Tibial nerve (tissue), 4 donors: ENCODE results near the gene BMAL1. TPM values are rescaled to one million over a fixed set of nuclear protein-coding genes. Genes with fewer than 3 reads are reported as not detected.

ENCODE experiments used
- DNase-seq, 2 donors: peaks; one replicate each; pipeline ENCODE4 v3.0.0-alpha.2; 2019; ENCODE audit warnings: low spot score in 2 of 2
- H3K27ac ChIP-seq, 4 donors: fragments of 200-600 bp; sonication (generic) in 3 of 4; one replicate each; pipeline ENCODE4 v1.5.1; 2017 to 2019; ENCODE audit warnings: mild to moderate bottlenecking in 1 of 4
- H3K27me3 ChIP-seq, 2 donors: fragments of 200-600 bp; sonication (generic) in 1 of 2; one replicate each; pipeline versions ENCODE4 v1.5.1 to v1.6.0; 2017 to 2019
- H3K36me3 ChIP-seq, 3 donors: fragments of 200-600 bp; sonication (generic); one replicate each; pipeline ENCODE4 v1.5.1; 2018 to 2019
- H3K4me1 ChIP-seq, 4 donors: fragments of 200-600 bp; sonication (generic) in 3 of 4; one replicate each; pipeline ENCODE4 v1.5.1; 2017 to 2019
- H3K4me3 ChIP-seq, 4 donors: fragments of 200-600 bp; sonication (generic) in 3 of 4; one replicate each; pipeline ENCODE4 v1.5.1; 2017 to 2019; ENCODE audit warnings: mild to moderate bottlenecking in 1 of 4, moderate library complexity in 1 of 4
- H3K9me3 ChIP-seq, 4 donors: fragments of 200-600 bp; sonication (generic) in 3 of 4; one replicate each; pipeline ENCODE4 v1.5.1; 2017 to 2019
- EP300 ChIP-seq, 2 donors: sonication (generic); formaldehyde crosslinking; IDR thresholded peaks; one replicate each; pipeline ENCODE4 v1.6.1; 2017; ENCODE audit warnings: antibody characterized with exemption in 2 of 2, mild to moderate bottlenecking in 1 of 2
- POLR2A ChIP-seq, 2 donors: fragments of 450-650 bp; IDR thresholded peaks; one replicate each; pipeline ENCODE4 v1.6.1; 2017; ENCODE audit warnings: antibody characterized with exemption in 2 of 2, mild to moderate bottlenecking in 2 of 2, moderate library complexity in 2 of 2
- WGBS, 2 donors: methylation state at CpG; one replicate each; pipeline ENCODE4 v1.1.5; 2018; 5-methylcytosine and 5-hydroxymethylcytosine counted together
- total RNA-seq, 4 donors: library from RNA; depleted of rRNA; stranded (reverse); fragments of >200 nt; gene quantifications; one replicate each; pipeline ENCODE4 v1.1.0, GENCODE V29; 2016
- TF ChIP-seq, protein P1 (sequence below), 5 experiments: fragments of 200-600 bp in 3 of 5; fragments of 450-650 bp in 2 of 5; sonication (generic) in 3 of 5; IDR thresholded peaks; one replicate each; pipeline ENCODE4 v1.5.1; 2016 to 2019; ENCODE audit warnings: antibody characterized with exemption in 5 of 5, mild to moderate bottlenecking in 3 of 5, moderate library complexity in 2 of 5

The BMAL1 gene
- total RNA-seq, 4 donors from 2014 or later: 34.5 to 61.2 (median 58.0) TPM

DNA sequence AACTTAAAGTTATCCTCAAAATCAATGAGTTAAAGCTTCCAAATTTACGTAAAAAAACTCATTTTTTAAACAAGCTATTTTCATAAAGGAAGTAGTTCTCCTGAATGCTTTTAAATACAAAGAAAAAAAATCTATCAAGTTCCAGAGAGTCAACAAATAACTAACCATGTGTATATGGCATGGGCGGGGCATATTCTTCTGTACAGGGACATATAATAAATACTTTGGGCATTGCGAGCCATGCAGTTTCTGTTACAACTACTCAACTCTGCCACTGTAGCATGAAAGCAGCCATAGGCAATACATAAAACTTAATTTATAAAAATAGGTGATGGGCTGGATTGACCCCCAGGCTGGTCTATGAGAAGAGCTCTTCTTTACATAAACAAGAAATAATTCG, 127.6 kb downstream of the BMAL1 start:
- Histone ChIP-seq H3K4me1 (no peaks in the 10 kb centered on the region), H3K36me3 (peaks cover 0 to 66% (median 0%) of the 10 kb centered on the region in 3 donors), H3K4me3 (no peak overlapping the region), H3K27me3 (no peaks in the 10 kb centered on the region), H3K27ac (no peak overlapping the region), H3K9me3 (no peaks in the 10 kb centered on the region)
- TF ChIP-seq EP300 (IDR thresholded peaks at IDR 0.05) (no peak), POLR2A (IDR thresholded peaks at IDR 0.05) (no peak)
- TF ChIP-seq, protein P1, sequence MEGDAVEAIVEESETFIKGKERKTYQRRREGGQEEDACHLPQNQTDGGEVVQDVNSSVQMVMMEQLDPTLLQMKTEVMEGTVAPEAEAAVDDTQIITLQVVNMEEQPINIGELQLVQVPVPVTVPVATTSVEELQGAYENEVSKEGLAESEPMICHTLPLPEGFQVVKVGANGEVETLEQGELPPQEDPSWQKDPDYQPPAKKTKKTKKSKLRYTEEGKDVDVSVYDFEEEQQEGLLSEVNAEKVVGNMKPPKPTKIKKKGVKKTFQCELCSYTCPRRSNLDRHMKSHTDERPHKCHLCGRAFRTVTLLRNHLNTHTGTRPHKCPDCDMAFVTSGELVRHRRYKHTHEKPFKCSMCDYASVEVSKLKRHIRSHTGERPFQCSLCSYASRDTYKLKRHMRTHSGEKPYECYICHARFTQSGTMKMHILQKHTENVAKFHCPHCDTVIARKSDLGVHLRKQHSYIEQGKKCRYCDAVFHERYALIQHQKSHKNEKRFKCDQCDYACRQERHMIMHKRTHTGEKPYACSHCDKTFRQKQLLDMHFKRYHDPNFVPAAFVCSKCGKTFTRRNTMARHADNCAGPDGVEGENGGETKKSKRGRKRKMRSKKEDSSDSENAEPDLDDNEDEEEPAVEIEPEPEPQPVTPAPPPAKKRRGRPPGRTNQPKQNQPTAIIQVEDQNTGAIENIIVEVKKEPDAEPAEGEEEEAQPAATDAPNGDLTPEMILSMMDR (IDR thresholded peaks at IDR 0.05): no peak
- 94 to 98% methylated on average over 4 of the region's 4 CpGs for WGBS, 2 donors
- no peak for DNase-seq

DNA sequence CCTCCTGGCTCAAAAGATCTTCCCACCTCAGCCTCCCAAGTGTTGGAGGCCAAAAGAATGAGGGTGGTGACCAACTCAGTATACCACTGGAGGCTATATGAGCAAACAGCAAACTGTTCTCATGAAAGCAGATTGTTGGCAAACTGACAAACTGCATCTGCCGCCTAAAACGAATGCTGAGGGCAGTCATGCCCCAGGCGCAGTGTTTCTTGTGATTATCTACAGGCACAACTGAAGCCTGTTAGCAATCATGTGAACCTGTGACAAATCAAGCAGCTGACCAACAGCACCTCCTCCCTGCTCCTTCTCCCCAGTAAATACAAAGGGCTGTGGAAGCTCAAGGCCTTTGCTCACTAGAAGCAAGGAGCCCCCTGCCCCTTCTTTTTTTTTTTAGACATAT, 137.6 kb downstream of the BMAL1 start:
- H3K4me1 ChIP-seq: no peaks in the 10 kb centered on the region
- H3K27ac ChIP-seq: no peak overlapping the region
- 87 to 88% methylated on average over 3 of the region's 3 CpGs for WGBS, 2 donors
- H3K9me3 ChIP-seq: no peaks in the 10 kb centered on the region
- no peaks in the 10 kb centered on the region for H3K27me3 ChIP-seq
- no peak overlapping the region for H3K4me3 ChIP-seq
- DNase-seq: no peak
- H3K36me3 ChIP-seq: peaks cover 0 to 67% (median 7%) of the 10 kb centered on the region in 3 donors
- TF ChIP-seq, protein P1 (IDR thresholded peaks at IDR 0.05): no peak
- TF ChIP-seq POLR2A (IDR thresholded peaks at IDR 0.05): no peak
- TF ChIP-seq EP300 (IDR thresholded peaks at IDR 0.05): no peak

DNA sequence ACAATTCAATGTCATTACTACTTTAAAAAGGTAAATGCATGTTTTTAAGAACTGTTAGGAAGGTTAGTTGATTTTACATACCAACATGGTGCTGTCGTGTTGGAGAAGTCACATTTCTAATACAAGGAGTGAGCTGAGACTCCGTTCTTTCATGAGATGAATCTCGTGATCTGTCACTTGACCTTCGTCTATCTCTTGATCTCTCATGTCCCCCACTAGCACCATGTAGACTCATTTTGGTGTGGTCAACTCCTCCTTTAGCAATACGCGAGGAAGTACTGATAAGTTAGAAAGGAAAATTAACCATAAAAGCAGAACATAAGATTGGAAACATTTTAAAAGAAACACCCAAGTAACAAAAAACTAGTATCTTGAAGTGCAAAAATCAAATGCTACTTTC, 144.0 kb downstream of the BMAL1 start:
- no peak for TF ChIP-seq POLR2A (IDR thresholded peaks at IDR 0.05)
- TF ChIP-seq, protein P1 (IDR thresholded peaks at IDR 0.05): no peak
- no peak for TF ChIP-seq EP300 (IDR thresholded peaks at IDR 0.05)
- H3K27ac ChIP-seq: no peak overlapping the region
- H3K4me1 ChIP-seq: peaks cover 0 to 24% (median 0%) of the 10 kb centered on the region in 4 donors
- no peaks in the 10 kb centered on the region for H3K27me3 ChIP-seq
- H3K36me3 ChIP-seq: peaks cover 0 to 19% (median 0%) of the 10 kb centered on the region in 3 donors
- H3K4me3 ChIP-seq: no peak overlapping the region
- DNase-seq: no peak
- 95 to 96% methylated on average over 6 of the region's 6 CpGs for WGBS, 2 donors
- H3K9me3 ChIP-seq: peaks cover 0 to 8% (median 0%) of the 10 kb centered on the region in 4 donors

DNA sequence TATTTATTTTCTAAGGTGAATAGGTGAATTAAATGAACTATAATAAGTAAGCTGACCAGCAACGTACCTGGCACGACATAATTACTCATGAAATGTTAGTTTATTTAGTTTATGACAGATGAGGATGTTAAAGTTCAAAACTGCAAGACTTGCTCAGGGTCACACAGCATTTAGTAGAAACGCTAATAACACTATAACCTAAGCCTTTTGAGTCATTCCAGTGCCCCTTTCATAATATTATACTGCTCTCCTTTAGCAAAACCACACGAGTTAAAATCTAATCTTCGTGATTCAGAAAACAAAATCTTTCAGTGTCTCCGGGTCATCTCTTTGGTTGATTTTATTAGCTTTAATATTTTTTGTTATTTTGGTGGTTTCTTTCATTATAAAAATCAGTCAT, 145.8 kb downstream of the BMAL1 start:
- peaks cover 0 to 7% (median 0%) of the 10 kb centered on the region in 3 donors for H3K36me3 ChIP-seq
- 71 to 75% methylated on average over 6 of the region's 6 CpGs for WGBS, 2 donors
- H3K4me1 ChIP-seq: peaks cover 0 to 24% (median 0%) of the 10 kb centered on the region in 4 donors
- DNase-seq: no peak
- no peak for TF ChIP-seq POLR2A (IDR thresholded peaks at IDR 0.05)
- TF ChIP-seq, protein P1 (IDR thresholded peaks at IDR 0.05): no peak
- H3K27me3 ChIP-seq: no peaks in the 10 kb centered on the region
- H3K9me3 ChIP-seq: peaks cover 0 to 26% (median 3%) of the 10 kb centered on the region in 4 donors
- no peak overlapping the region for H3K27ac ChIP-seq
- H3K4me3 ChIP-seq: no peak overlapping the region

DNA sequence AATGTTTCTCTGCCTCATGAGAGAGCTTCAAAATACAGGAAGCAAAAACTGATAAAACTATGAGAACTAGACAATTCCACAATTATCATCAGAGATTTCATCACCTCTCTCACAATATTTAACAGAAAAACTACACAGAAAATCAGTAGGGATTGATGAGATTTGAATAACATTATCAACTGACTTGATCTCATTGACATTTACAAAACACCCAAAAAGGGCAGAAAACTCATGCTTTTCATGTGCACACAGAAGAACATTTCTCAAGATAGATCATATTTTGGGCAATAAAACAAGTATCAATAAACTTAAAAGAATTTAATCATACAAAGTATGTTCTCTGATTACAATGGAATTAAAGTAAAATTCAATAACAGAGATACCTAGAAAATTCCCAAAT, 149.8 kb downstream of the BMAL1 start:
- peaks cover 0 to 13% (median 0%) of the 10 kb centered on the region in 3 donors for H3K36me3 ChIP-seq
- H3K4me1 ChIP-seq: peaks cover 0 to 18% (median 0%) of the 10 kb centered on the region in 4 donors
- TF ChIP-seq POLR2A (IDR thresholded peaks at IDR 0.05) (no peak), EP300 (IDR thresholded peaks at IDR 0.05) (no peak)
- TF ChIP-seq, protein P1 (IDR thresholded peaks at IDR 0.05): no peak

More for the DNA sequence above, 149.8 kb downstream of the BMAL1 start:
- no peak for DNase-seq
- Histone ChIP-seq H3K9me3 (peaks cover 0 to 37% (median 6%) of the 10 kb centered on the region in 4 donors), H3K27me3 (no peaks in the 10 kb centered on the region), H3K27ac (no peak overlapping the region), H3K4me3 (no peak overlapping the region)
